HFFc6 (cell line): Measurements from ENCODE around the gene OCEL1. TPM values are rescaled to one million over a fixed set of nuclear protein-coding genes. Genes with fewer than 3 reads are reported as not detected.
A peak's percentile ranks its signal among the peaks of the same experiment; 100 is the strongest.

Experiments
- DNase-seq: peaks from one replicate; pipeline ENCODE4 v3.0.0-alpha.2; 2018
- H3K27ac Mint-ChIP-seq: 2 replicates; pipeline ENCODE4 v1.8.0; 2020; ENCODE audit warnings: mild to moderate bottlenecking, mixed read lengths
- H3K27me3 Mint-ChIP-seq: 2 replicates; pipeline ENCODE4 v1.8.0; 2021; ENCODE audit warnings: mild to moderate bottlenecking, moderate library complexity, mixed read lengths; ENCODE audit not compliant: insufficient read depth
- H3K36me3 Mint-ChIP-seq: 2 replicates; pipeline ENCODE4 v1.8.0; 2021; ENCODE audit warnings: low read depth, mixed read lengths
- H3K4me1 Mint-ChIP-seq: 2 replicates; pipeline ENCODE4 v1.8.0; 2020; ENCODE audit warnings: low read depth, mixed read lengths
- H3K4me3 Mint-ChIP-seq: 2 replicates; pipeline ENCODE4 v1.8.0; 2020; ENCODE audit warnings: mild to moderate bottlenecking, moderate library complexity, mixed read lengths
- H3K9me3 Mint-ChIP-seq: 2 replicates; pipeline ENCODE4 v1.8.0; 2020; ENCODE audit warnings: mild to moderate bottlenecking, mixed read lengths
- CTCF ChIP-seq: fragments of 200-600 bp; sonication (generic); IDR thresholded peaks from 2 replicates; pipeline ENCODE4 v1.5.0; 2021; ENCODE audit warnings: antibody characterized with exemption, mild to moderate bottlenecking
- total RNA-seq, 6 experiments: library from RNA; stranded (reverse); fragmentation: NEBNext Ultra II Directional; extraction: Animal tissue kit (Norgen Biotek cat#: 25700); gene quantifications; 2 replicates in 1 of 6; 3 replicates in 5 of 6; pipeline ENCODE4 v1.2.3, GENCODE V29; 2021

OCEL1 gene
- total RNA-seq, 6 experiments from 2014 or later = 13.0 to 20.3 (median 17.4) TPM

GRCh38 chr19:17255150-17255621 is 29.2 kb downstream of the OCEL1 start:
- no peak overlapping the region for H3K27ac Mint-ChIP-seq
- no peak for TF ChIP-seq CTCF
- peaks cover 5% of the 10 kb centered on the region; the same call in 1 of the 2 replicates for H3K36me3 Mint-ChIP-seq
- H3K4me3 Mint-ChIP-seq = no peak overlapping the region
- H3K4me1 Mint-ChIP-seq = no peaks in the 10 kb centered on the region
- DNase-seq = no peak
- H3K27me3 Mint-ChIP-seq = peaks cover 4% of the 10 kb centered on the region
- H3K9me3 Mint-ChIP-seq = no peaks in the 10 kb centered on the region; the same call in 1 of the 2 replicates

- DNase-seq = no peak
- no peak for TF ChIP-seq CTCF
- no peak overlapping the region for H3K27ac Mint-ChIP-seq
Observed at GRCh38 chr19:17256130-17256529, 30.1 kb downstream of the OCEL1 start.

GRCh38 chr19:17259118-17259780 is 33.2 kb downstream of the OCEL1 start:
- Mint-ChIP-seq H3K27me3 (peaks cover 6% of the 10 kb centered on the region), H3K4me3 (no peak overlapping the region), H3K36me3 (peaks cover 5% of the 10 kb centered on the region; the same call in 1 of the 2 replicates), H3K9me3 (peaks cover 5% of the 10 kb centered on the region; the same call in 1 of the 2 replicates), H3K27ac (no peak overlapping the region), H3K4me1 (peaks cover 7% of the 10 kb centered on the region)
- no peak for DNase-seq
- TF ChIP-seq CTCF = no peak

More at GRCh38 chr19:17256130-17256529, 30.1 kb downstream of the OCEL1 start:
- Mint-ChIP-seq H3K4me1 (peaks cover 7% of the 10 kb centered on the region), H3K9me3 (peaks cover 5% of the 10 kb centered on the region; the same call in 1 of the 2 replicates), H3K4me3 (no peak overlapping the region), H3K36me3 (peaks cover 5% of the 10 kb centered on the region; the same call in 1 of the 2 replicates), H3K27me3 (peaks cover 6% of the 10 kb centered on the region)

- TF ChIP-seq CTCF = no peak
- peaks cover 7% of the 10 kb centered on the region for H3K4me1 Mint-ChIP-seq
- peaks cover 5% of the 10 kb centered on the region; the same call in 1 of the 2 replicates for H3K9me3 Mint-ChIP-seq
Observed at GRCh38 chr19:17259934-17260333, 33.9 kb downstream of the OCEL1 start.

GRCh38 chr19:17260842-17261325 is 34.9 kb downstream of the OCEL1 start:
- peaks cover 7% of the 10 kb centered on the region for H3K4me1 Mint-ChIP-seq
- H3K27me3 Mint-ChIP-seq = peaks cover 6% of the 10 kb centered on the region
- H3K36me3 Mint-ChIP-seq = peaks cover 5% of the 10 kb centered on the region; the same call in 1 of the 2 replicates
- H3K27ac Mint-ChIP-seq = no peak overlapping the region
- peak; percentile 68 for DNase-seq
- TF ChIP-seq CTCF = peak; percentile 97
- H3K4me3 Mint-ChIP-seq = no peak overlapping the region
- peaks cover 5% of the 10 kb centered on the region; the same call in 1 of the 2 replicates for H3K9me3 Mint-ChIP-seq

More at GRCh38 chr19:17259934-17260333, 33.9 kb downstream of the OCEL1 start:
- Mint-ChIP-seq H3K36me3 (peaks cover 5% of the 10 kb centered on the region; the same call in 1 of the 2 replicates), H3K27me3 (peaks cover 6% of the 10 kb centered on the region), H3K4me3 (no peak overlapping the region), H3K27ac (no peak overlapping the region)
- DNase-seq = no peak
